Stimulated activated CD4-positive, alpha-beta T cell treated with anti-CD3 and anti-CD28 coated beads, Interleukin-1b, Interleukin-23, amount 100 ng/mL, for 1 hour (primary cell): ENCODE measurements around the gene FGFRL1.
"Not testable (repeated sequence)": the region's sequence is repeated elsewhere in the genome, so short reads cannot be mapped to it uniquely, and the experiment has no call there.

Source experiments
- DNase-seq, 2 donors: peaks; one replicate each; pipeline ENCODE4 v3.0.0-alpha.2; 2020; ENCODE audit warnings: low read depth in 2 of 2

Gene FGFRL1

GRCh38 chr4:973431-974397, 37.7 kb upstream of the FGFRL1 start, which contains the start of gene DGKQ:
DGKQ (minus strand) TSS chr4:973569; CDS start chr4:973482, 87 bp downstream.
- DNase-seq: peak; percentile 82 to 85

- DNase-seq: no peak
These were observed 36.8 kb upstream of the FGFRL1 start for GRCh38 chr4:974668-975067.

GRCh38 chr4:976016-976415, 35.4 kb upstream of the FGFRL1 start:
- not testable (repeated sequence) for DNase-seq

GRCh38 chr4:978957-979701, 32.3 kb upstream of the FGFRL1 start:
- DNase-seq: no peak

- no peak for DNase-seq
These were observed 29.1 kb upstream of the FGFRL1 start for GRCh38 chr4:982291-982690.

- DNase-seq: no peak
These were observed 28.6 kb upstream of the FGFRL1 start for GRCh38 chr4:982814-983213.

GRCh38 chr4:984336-985054, 26.9 kb upstream of the FGFRL1 start:
- DNase-seq: no peak

- peak; percentile 32 to 59 for DNase-seq
These were observed 26.1 kb upstream of the FGFRL1 start for GRCh38 chr4:985123-985830.

GRCh38 chr4:986428-986878, 25.0 kb upstream of the FGFRL1 start:
- DNase-seq: no peak

- DNase-seq: peak; percentile 64 to 70
These were observed 24.4 kb upstream of the FGFRL1 start, which contains the start of gene IDUA for GRCh38 chr4:986879-987623. IDUA (plus strand) TSS chr4:987044; CDS start chr4:987085, 41 bp downstream.

GRCh38 chr4:987624-988513, 23.6 kb upstream of the FGFRL1 start:
- no peak for DNase-seq

- no peak for DNase-seq
These were observed 22.4 kb upstream of the FGFRL1 start for GRCh38 chr4:988726-989721.

- DNase-seq: no peak
These were observed 21.5 kb upstream of the FGFRL1 start for GRCh38 chr4:989722-990471.

- DNase-seq: no peak
These were observed 20.6 kb upstream of the FGFRL1 start for GRCh38 chr4:990746-991367.

- DNase-seq: no peak
These were observed 19.8 kb upstream of the FGFRL1 start for GRCh38 chr4:991451-992296.
